Measurements from ENCODE around the gene SMAD4. TPM values are rescaled to one million over a fixed set of nuclear protein-coding genes. Genes with fewer than 3 reads are reported as not detected.

SMAD4 gene
- total RNA-seq, 6 experiments from 2014 or later: 77.2 to 97.9 (median 84.0) TPM

GRCh38 chr18:51037230-51037629, 7.2 kb downstream of the SMAD4 start:
- Mint-ChIP-seq H3K4me3 (no peak overlapping the region; the same call in 1 of the 2 replicates), H3K4me1 (ENCODE audit: low read depth) (peaks cover 47% of the 10 kb centered on the region), H3K27ac (peak overlapping the region; percentile 2; the same call in 1 of the 2 replicates), H3K27me3 (ENCODE audit: insufficient read depth) (no peaks in the 10 kb centered on the region; the same call in 1 of the 2 replicates), H3K36me3 (ENCODE audit: low read depth) (peaks cover 14% of the 10 kb centered on the region), H3K9me3 (no peaks in the 10 kb centered on the region)
- no peak for DNase-seq
- no peak for TF ChIP-seq CTCF (IDR thresholded peaks at IDR 0.05)

GRCh38 chr18:51038110-51038509, 8.1 kb downstream of the SMAD4 start:
- Mint-ChIP-seq H3K27me3 (ENCODE audit: insufficient read depth) (no peaks in the 10 kb centered on the region; the same call in 1 of the 2 replicates), H3K9me3 (no peaks in the 10 kb centered on the region), H3K27ac (peak overlapping the region; percentile 44; the same call in 1 of the 2 replicates), H3K4me3 (no peak overlapping the region), H3K4me1 (ENCODE audit: low read depth) (peaks cover 46% of the 10 kb centered on the region), H3K36me3 (ENCODE audit: low read depth) (peaks cover 14% of the 10 kb centered on the region)
- TF ChIP-seq CTCF (IDR thresholded peaks at IDR 0.05): no peak
- no peak for DNase-seq

- peaks cover 56% of the 10 kb centered on the region for H3K4me1 Mint-ChIP-seq (ENCODE audit: low read depth)
Measured at GRCh38 chr18:51039138-51040112, 9.4 kb downstream of the SMAD4 start.

GRCh38 chr18:51041677-51042352, 11.8 kb downstream of the SMAD4 start:
- peaks cover 48% of the 10 kb centered on the region for H3K4me1 Mint-ChIP-seq (ENCODE audit: low read depth)
- no peak for TF ChIP-seq CTCF (IDR thresholded peaks at IDR 0.05)

More at GRCh38 chr18:51039138-51040112, 9.4 kb downstream of the SMAD4 start:
- H3K27me3 Mint-ChIP-seq (ENCODE audit: insufficient read depth): no peaks in the 10 kb centered on the region; the same call in 1 of the 2 replicates
- peak overlapping the region; percentile 26 for H3K27ac Mint-ChIP-seq
- no peak for DNase-seq
- no peak overlapping the region; the same call in 1 of the 2 replicates for H3K4me3 Mint-ChIP-seq
- peaks cover 14% of the 10 kb centered on the region for H3K36me3 Mint-ChIP-seq (ENCODE audit: low read depth)
- H3K9me3 Mint-ChIP-seq: no peaks in the 10 kb centered on the region
- TF ChIP-seq CTCF (IDR thresholded peaks at IDR 0.05): no peak

GRCh38 chr18:51044928-51045585, 15.0 kb downstream of the SMAD4 start:
- Mint-ChIP-seq H3K4me3 (peak overlapping the region; percentile 88), H3K27ac (peak overlapping the region; percentile 81), H3K4me1 (ENCODE audit: low read depth) (peaks cover 33% of the 10 kb centered on the region), H3K9me3 (no peaks in the 10 kb centered on the region), H3K36me3 (ENCODE audit: low read depth) (peaks cover 14% of the 10 kb centered on the region), H3K27me3 (ENCODE audit: insufficient read depth) (no peaks in the 10 kb centered on the region)
- DNase-seq: no peak
- TF ChIP-seq CTCF (IDR thresholded peaks at IDR 0.05): no peak

More at GRCh38 chr18:51041677-51042352, 11.8 kb downstream of the SMAD4 start:
- no peaks in the 10 kb centered on the region for H3K27me3 Mint-ChIP-seq (ENCODE audit: insufficient read depth)
- H3K27ac Mint-ChIP-seq: no peak overlapping the region
- DNase-seq: no peak
- H3K36me3 Mint-ChIP-seq (ENCODE audit: low read depth): peaks cover 5% of the 10 kb centered on the region; the same call in 1 of the 2 replicates
- no peaks in the 10 kb centered on the region for H3K9me3 Mint-ChIP-seq
- no peak overlapping the region for H3K4me3 Mint-ChIP-seq
